Trophoblast cell (in vitro differentiated cells and primary cell): ENCODE data around the gene RNF152.
"Not testable (repeated sequence)": the region's sequence is repeated elsewhere in the genome, so short reads cannot be mapped to it uniquely, and the experiment has no call there.

Source experiments
- DNase-seq, 2 donors: peaks; one replicate each; pipeline ENCODE4 v3.0.0-alpha.2; 2016
- H2AFZ ChIP-seq: 2 replicates; pipeline ENCODE4 v1.6.1; 2013; ENCODE audit warnings: low read length, moderate library complexity, mild to moderate bottlenecking; ENCODE audit not compliant: insufficient read depth, poor library complexity
- H2AK5ac ChIP-seq: 2 replicates; pipeline ENCODE4 v1.6.1; 2013; ENCODE audit warnings: mild to moderate bottlenecking, low read length
- H2BK120ac ChIP-seq: 2 replicates; pipeline ENCODE4 v1.6.1; 2013; ENCODE audit warnings: low read length, mild to moderate bottlenecking, moderate library complexity; ENCODE audit not compliant: insufficient read depth, poor library complexity
- H2BK12ac ChIP-seq: 2 replicates; pipeline ENCODE4 v1.6.1; 2013; ENCODE audit warnings: mild to moderate bottlenecking, low read length, moderate library complexity
- H2BK5ac ChIP-seq: 2 replicates; pipeline ENCODE4 v1.6.1; 2013; ENCODE audit warnings: low read length, low read depth, moderate library complexity, mild to moderate bottlenecking; ENCODE audit not compliant: poor library complexity
- H3K14ac ChIP-seq: 2 replicates; pipeline ENCODE4 v1.6.1; 2013; ENCODE audit warnings: mild to moderate bottlenecking, low read length
- H3K18ac ChIP-seq: 2 replicates; pipeline ENCODE4 v1.6.1; 2013; ENCODE audit warnings: mild to moderate bottlenecking, low read length
- H3K23ac ChIP-seq: 2 replicates; pipeline ENCODE4 v1.6.1; 2013; ENCODE audit warnings: low read length
- H3K27ac ChIP-seq: 2 replicates; pipeline ENCODE4 v1.5.1; 2013; ENCODE audit warnings: low read depth, mild to moderate bottlenecking, inconsistent platforms, low read length, moderate library complexity
- H3K27me3 ChIP-seq: 2 replicates; pipeline ENCODE4 v1.6.1; 2013; ENCODE audit warnings: inconsistent platforms, mild to moderate bottlenecking, low read length, moderate library complexity; ENCODE audit not compliant: insufficient read depth
- H3K36me3 ChIP-seq, 2 experiments: 1 replicate in 1 of 2; 2 replicates in 1 of 2; pipeline ENCODE4 v1.6.1; 2013; ENCODE audit warnings: low read length in 2 of 2, mild to moderate bottlenecking in 2 of 2, moderate library complexity in 1 of 2; ENCODE audit not compliant: insufficient read depth in 2 of 2, control insufficient read depth in 1 of 2
- H3K4ac ChIP-seq: 2 replicates; pipeline ENCODE4 v1.6.1; 2013; ENCODE audit warnings: low read depth, mild to moderate bottlenecking, low read length, moderate library complexity
- H3K4me1 ChIP-seq, 2 experiments: 1 replicate in 1 of 2; 2 replicates in 1 of 2; pipeline ENCODE4 v1.6.1; 2013; ENCODE audit warnings: low read length in 2 of 2, mild to moderate bottlenecking in 2 of 2, moderate library complexity in 1 of 2; ENCODE audit not compliant: insufficient read depth in 2 of 2, control insufficient read depth in 1 of 2
- H3K4me2 ChIP-seq: 2 replicates; pipeline ENCODE4 v1.6.1; 2013; ENCODE audit warnings: inconsistent platforms, mild to moderate bottlenecking, low read length, moderate library complexity
- H3K4me3 ChIP-seq: 2 replicates; pipeline ENCODE4 v1.5.1; 2013; ENCODE audit warnings: mild to moderate bottlenecking, low read depth, low read length, inconsistent platforms
- H3K79me1 ChIP-seq: one replicate; pipeline ENCODE4 v1.6.1; 2013; ENCODE audit warnings: low read length
- H3K79me2 ChIP-seq: 2 replicates; pipeline ENCODE4 v1.6.1; 2013; ENCODE audit warnings: low read length, mild to moderate bottlenecking; ENCODE audit not compliant: control insufficient read depth, insufficient read depth, poor library complexity
- H3K9ac ChIP-seq: 2 replicates; pipeline ENCODE4 v1.6.1; 2013; ENCODE audit warnings: mild to moderate bottlenecking, low read length
- H3K9me3 ChIP-seq: 2 replicates; pipeline ENCODE4 v1.6.1; 2013; ENCODE audit warnings: low read depth, mild to moderate bottlenecking, control low read depth, inconsistent platforms, low read length; ENCODE audit not compliant: insufficient read depth
- H4K12ac ChIP-seq: 2 replicates; pipeline ENCODE4 v1.6.1; 2013; ENCODE audit warnings: low read depth, mild to moderate bottlenecking, low read length, moderate library complexity
- H4K8ac ChIP-seq: 2 replicates; pipeline ENCODE4 v1.6.1; 2013; ENCODE audit warnings: low read depth, mild to moderate bottlenecking, low read length, moderate library complexity
- H4K91ac ChIP-seq: one replicate; pipeline ENCODE4 v1.6.1; 2013; ENCODE audit warnings: low read depth, mild to moderate bottlenecking, low read length, moderate library complexity
- WGBS: extraction: QIAGEN DNeasy Blood & Tissue Kit; methylation state at CpG from one replicate; pipeline ENCODE4 v1.1.7; 2013; ENCODE audit warnings: missing lambda C conversion rate; ENCODE audit not compliant: insufficient read length, insufficient coverage; ENCODE audit errors: extremely low coverage; 5-methylcytosine and 5-hydroxymethylcytosine counted together

The RNF152 gene

GRCh38 chr18:61784834-61785233, 108.0 kb downstream of the RNF152 start:
- Histone ChIP-seq H2AFZ (no peak overlapping the region), H2BK120ac (no peak overlapping the region), H3K14ac (no peak overlapping the region), H3K4me3 (no peak overlapping the region), H3K4me2 (no peak overlapping the region), H3K4me1 (no peaks in the 10 kb centered on the region), H2AK5ac (no peak overlapping the region), H4K8ac (no peak overlapping the region), H3K27ac (no peak overlapping the region), H3K9ac (no peak overlapping the region), H3K9me3 (no peaks in the 10 kb centered on the region), H3K18ac (no peak overlapping the region), H4K91ac (no peak overlapping the region), H3K79me1 (no peaks in the 10 kb centered on the region), H3K36me3 (no peaks in the 10 kb centered on the region), H2BK5ac (no peak overlapping the region), H3K79me2 (no peaks in the 10 kb centered on the region), H3K4ac (no peak overlapping the region), H2BK12ac (no peak overlapping the region), H3K27me3 (no peaks in the 10 kb centered on the region), H4K12ac (no peak overlapping the region), H3K23ac (no peak overlapping the region)
- WGBS, result no CpG with 5 or more reads among the region's 2 CpGs
- no peak for DNase-seq

- Histone ChIP-seq H3K4ac (no peak overlapping the region), H3K23ac (no peak overlapping the region)
- 100% methylated on average over 1 of the region's 3 CpGs for WGBS
Observed at GRCh38 chr18:61782545-61782944, 110.3 kb downstream of the RNF152 start.

DNA sequence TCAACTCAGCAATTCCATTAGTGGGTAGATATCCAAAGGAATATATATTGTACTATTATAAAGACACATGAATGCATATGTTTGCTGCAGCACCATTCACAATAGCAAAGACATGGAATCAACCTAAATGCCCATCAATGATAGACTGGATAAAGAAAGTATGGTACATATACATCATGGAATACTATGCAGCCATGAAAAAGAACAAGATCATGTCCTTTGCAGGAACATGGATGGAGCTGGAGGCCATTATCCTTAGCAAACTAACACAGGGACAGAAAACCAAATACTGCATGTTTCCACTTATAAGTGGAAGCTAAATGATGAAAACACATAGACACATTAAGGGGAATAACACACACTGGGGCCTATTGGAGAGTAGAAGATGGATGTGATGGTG, 116.6 kb downstream of the RNF152 start:
- H4K8ac ChIP-seq, H3K27ac ChIP-seq, H3K4me2 ChIP-seq, H2BK5ac ChIP-seq, H3K23ac ChIP-seq, H2BK12ac ChIP-seq, H2AFZ ChIP-seq, DNase-seq, H3K4me3 ChIP-seq, H3K18ac ChIP-seq, H3K14ac ChIP-seq, H4K91ac ChIP-seq, H3K9me3 ChIP-seq, H3K4ac ChIP-seq, H3K9ac ChIP-seq, H3K27me3 ChIP-seq, H2AK5ac ChIP-seq, H3K36me3 ChIP-seq, H3K79me1 ChIP-seq, H4K12ac ChIP-seq, H3K79me2 ChIP-seq, H2BK120ac ChIP-seq, H3K4me1 ChIP-seq: not testable (repeated sequence)

More at GRCh38 chr18:61782545-61782944, 110.3 kb downstream of the RNF152 start:
- Histone ChIP-seq H4K12ac (no peak overlapping the region), H2BK120ac (no peak overlapping the region), H3K27ac (no peak overlapping the region), H3K14ac (no peak overlapping the region), H3K4me1 (no peaks in the 10 kb centered on the region), H2AK5ac (no peak overlapping the region), H3K4me3 (no peak overlapping the region), H2AFZ (no peak overlapping the region), H3K4me2 (no peak overlapping the region), H3K79me1 (no peaks in the 10 kb centered on the region), H4K8ac (no peak overlapping the region), H3K79me2 (no peaks in the 10 kb centered on the region), H3K18ac (no peak overlapping the region), H3K27me3 (no peaks in the 10 kb centered on the region), H3K9ac (no peak overlapping the region), H3K9me3 (no peaks in the 10 kb centered on the region), H2BK12ac (no peak overlapping the region), H4K91ac (no peak overlapping the region), H3K36me3 (no peaks in the 10 kb centered on the region), H2BK5ac (no peak overlapping the region)
- no peak for DNase-seq

GRCh38 chr18:61774846-61775245, 118.0 kb downstream of the RNF152 start:
- Histone ChIP-seq H3K14ac (no peak overlapping the region), H3K4ac (no peak overlapping the region), H3K36me3 (no peaks in the 10 kb centered on the region), H3K4me3 (no peak overlapping the region), H2AK5ac (no peak overlapping the region), H2AFZ (no peak overlapping the region), H4K8ac (no peak overlapping the region), H2BK120ac (no peak overlapping the region), H3K9me3 (no peaks in the 10 kb centered on the region), H3K79me2 (no peaks in the 10 kb centered on the region), H4K91ac (no peak overlapping the region), H3K27ac (no peak overlapping the region), H3K4me1 (no peaks in the 10 kb centered on the region), H4K12ac (no peak overlapping the region), H3K79me1 (no peaks in the 10 kb centered on the region), H3K4me2 (no peak overlapping the region), H2BK5ac (no peak overlapping the region), H3K23ac (no peak overlapping the region), H3K27me3 (no peaks in the 10 kb centered on the region), H3K18ac (no peak overlapping the region), H3K9ac (no peak overlapping the region), H2BK12ac (no peak overlapping the region)
- DNase-seq, result no peak
